DOHH2 (cell line): ENCODE data around the gene SLC19A2.

ENCODE experiments used
- CTCF ChIP-seq: fragments of 200-600 bp; sonication (generic); IDR thresholded peaks from one replicate; pipeline ENCODE4 v1.5.1; 2014; ENCODE audit warnings: antibody characterized with exemption, mild to moderate bottlenecking, low read depth, low read length; ENCODE audit not compliant: poor library complexity, severe bottlenecking
- EZH2phosphoT487 ChIP-seq: fragments of 200-600 bp; sonication (generic); IDR thresholded peaks from 2 replicates; pipeline ENCODE4 v1.6.1; 2017; ENCODE audit warnings: borderline replicate concordance, mild to moderate bottlenecking, antibody characterized with exemption, low read length, moderate library complexity, mixed read lengths

GRCh38 chr1:169488157-169488556 lies 2.4 kb upstream of the SLC19A2 start:
- TF ChIP-seq CTCF (no peak), EZH2phosphoT487 (no peak)
